HG03520 (cell line): ENCODE measurements around the gene CUX1.
"Not testable (repeated sequence)": the region's sequence is repeated elsewhere in the genome, so short reads cannot be mapped to it uniquely, and the experiment has no call there.

ENCODE experiments used
- ATAC-seq: cut with Tn5 transposase; IDR thresholded peaks from one replicate; pipeline ENCODE4 v1.9.1; 2021; ENCODE audit warnings: mild to moderate bottlenecking, moderate library complexity; ENCODE audit not compliant: unreplicated experiment

CUX1 gene

DNA sequence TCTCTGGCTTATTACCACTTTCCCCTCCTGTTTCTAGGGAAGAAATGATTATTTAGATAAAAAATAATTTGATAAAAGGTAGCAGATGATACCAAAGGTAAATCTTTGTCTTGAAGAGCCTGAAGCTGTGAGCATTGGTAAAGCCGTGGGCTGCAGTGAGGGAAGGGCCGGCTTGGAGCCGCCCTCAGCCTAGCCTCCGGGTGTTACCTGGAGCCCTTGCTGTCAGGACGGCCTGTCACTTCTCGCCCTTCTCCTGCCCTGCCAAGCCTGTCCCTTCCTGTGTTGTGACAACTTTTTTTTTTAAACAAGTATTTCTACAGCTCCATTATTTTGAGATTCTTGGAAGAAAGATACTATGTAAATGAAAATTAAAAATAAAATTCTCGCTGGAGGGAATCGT lies 7.0 kb downstream of the CUX1 start:
- no peak for ATAC-seq

DNA sequence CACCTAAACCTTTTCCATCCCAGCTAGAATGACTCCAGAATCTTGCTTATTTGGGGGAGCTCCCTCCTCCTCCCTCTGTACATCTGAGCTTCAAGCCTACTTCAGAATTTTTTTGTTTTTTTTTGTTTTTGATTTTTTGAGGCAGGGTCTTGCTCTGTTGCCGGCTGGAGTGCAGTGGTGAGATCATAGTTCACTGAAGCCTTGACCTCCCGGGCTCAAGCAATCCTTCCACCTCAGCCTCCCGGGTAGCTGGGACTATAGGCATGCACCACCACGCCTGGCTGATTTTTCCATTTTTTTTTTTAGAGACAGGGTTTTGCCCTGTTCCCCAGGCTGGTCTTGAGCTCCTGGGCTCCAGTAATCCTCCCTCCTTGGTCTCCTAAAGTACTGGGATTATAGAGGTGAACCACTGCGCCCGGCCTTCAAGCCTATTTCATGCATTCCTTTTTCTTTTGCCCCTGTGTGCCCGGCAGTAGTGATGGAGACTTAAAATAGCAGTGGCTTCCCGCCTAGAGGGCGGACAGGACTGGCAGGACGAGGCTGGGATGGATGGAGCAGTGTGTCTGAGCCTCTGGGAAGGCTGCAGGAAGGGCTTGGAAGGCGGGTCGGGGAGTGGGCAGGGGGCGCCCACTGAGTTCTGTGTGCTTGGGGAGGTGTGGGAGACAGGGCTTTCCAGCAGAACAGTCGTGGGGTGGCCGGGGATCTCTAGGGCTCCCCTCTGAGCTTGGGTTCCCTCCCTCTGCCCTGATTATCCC lies 8.8 kb downstream of the CUX1 start:
- ATAC-seq: no peak

DNA sequence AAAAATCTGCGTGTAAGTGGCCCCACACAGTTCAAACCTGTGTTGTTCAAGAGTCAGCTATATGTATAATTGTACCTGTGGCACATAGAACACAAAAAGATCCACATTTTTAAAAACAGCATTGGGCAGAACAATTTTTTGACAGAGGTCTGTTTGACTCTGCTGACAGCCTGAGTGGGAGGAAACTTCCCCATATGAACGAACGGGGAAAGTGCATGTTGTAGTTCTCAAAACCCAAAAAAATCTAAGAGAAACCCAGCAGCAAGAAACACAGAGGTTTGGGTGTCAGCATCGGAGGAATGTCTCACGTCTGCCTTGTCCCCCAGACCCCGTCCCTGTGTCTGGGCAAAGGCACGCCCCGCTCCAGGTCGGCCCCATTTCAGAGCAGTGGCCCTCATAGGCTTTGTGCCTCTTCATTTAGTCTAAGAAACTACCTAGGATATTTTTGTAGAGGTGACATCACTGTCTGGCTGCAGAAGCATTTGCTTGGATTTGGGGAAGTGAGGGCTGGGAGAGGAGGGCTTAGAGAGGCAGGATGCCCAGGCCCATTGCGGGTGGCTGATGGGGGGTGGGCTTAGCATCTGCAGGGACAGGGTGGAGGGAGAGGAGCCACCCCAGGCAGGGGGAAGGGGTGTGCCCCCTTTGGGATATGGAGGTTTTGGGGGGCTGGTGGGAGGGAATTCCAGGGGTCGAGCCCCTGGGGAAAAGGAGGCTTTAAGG lies 11.0 kb downstream of the CUX1 start:
- no peak for ATAC-seq

DNA sequence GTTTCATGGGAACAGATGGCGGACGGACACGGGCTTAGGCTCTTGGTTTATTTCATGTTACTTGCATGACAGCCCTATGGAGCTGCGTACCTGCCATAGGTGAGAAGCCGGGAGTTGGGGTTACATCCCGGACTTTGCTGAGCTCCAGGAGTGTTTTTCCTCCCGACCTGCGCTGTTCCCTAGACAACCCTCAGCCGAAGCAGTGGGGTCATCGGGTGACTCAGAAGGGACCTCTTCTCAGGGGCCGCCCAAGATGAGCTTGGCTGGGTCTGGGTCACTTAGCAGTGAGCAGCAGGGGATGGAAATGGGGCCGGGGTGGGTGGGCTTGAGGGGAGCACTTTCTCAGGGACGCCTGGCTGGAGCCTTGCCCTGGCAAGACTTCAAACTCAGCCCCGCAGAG lies 11.9 kb downstream of the CUX1 start:
- ATAC-seq: no peak

DNA sequence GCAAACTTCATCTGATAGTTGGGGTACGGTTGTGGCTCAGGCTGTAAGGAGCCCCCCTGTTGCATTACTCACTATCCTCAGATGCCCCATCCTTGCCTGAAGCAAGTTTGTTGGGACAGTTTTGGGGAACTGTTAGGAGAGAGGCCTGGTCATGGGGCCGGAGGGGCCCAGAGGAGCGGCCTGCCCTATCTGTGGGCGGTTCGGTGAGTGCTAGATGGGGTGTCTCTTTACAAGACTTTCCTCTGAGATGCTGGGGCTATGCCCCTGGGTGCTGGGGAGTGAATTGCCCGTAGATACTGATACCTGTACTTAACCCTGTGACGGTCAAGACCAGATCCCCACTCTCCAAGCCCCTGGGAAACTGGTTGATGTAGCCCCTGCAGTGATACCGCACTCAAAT lies 12.4 kb downstream of the CUX1 start:
- no peak for ATAC-seq

GRCh38 chr7:101831396-101831795 lies 14.0 kb downstream of the CUX1 start:
- ATAC-seq: not testable (repeated sequence)

GRCh38 chr7:101832205-101832631 lies 14.8 kb downstream of the CUX1 start:
- ATAC-seq: no peak

GRCh38 chr7:101832685-101833375 lies 15.4 kb downstream of the CUX1 start:
- ATAC-seq: no peak

GRCh38 chr7:101833799-101834198 lies 16.4 kb downstream of the CUX1 start:
- ATAC-seq: no peak

GRCh38 chr7:101835136-101835535 lies 17.7 kb downstream of the CUX1 start:
- ATAC-seq: no peak

DNA sequence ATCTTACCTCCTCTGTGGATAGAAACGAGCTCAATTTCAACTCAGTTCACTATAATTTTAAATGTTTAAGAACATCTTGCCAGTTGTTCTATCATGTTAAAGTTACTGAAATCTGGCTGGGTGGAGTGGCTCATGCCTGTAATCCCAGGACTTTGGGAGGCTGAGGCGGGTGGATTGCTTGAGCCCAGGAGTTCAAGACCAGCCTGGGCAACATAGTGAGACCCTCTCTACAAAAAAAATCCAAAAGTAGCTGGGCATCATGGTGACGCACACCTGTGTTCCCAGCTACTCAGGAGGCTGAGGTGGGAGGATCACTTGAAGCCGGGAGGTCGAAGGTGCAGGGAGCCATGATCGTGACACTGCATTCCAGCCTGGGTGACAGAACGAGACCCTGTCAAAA lies 20.0 kb downstream of the CUX1 start:
- not testable (repeated sequence) for ATAC-seq

DNA sequence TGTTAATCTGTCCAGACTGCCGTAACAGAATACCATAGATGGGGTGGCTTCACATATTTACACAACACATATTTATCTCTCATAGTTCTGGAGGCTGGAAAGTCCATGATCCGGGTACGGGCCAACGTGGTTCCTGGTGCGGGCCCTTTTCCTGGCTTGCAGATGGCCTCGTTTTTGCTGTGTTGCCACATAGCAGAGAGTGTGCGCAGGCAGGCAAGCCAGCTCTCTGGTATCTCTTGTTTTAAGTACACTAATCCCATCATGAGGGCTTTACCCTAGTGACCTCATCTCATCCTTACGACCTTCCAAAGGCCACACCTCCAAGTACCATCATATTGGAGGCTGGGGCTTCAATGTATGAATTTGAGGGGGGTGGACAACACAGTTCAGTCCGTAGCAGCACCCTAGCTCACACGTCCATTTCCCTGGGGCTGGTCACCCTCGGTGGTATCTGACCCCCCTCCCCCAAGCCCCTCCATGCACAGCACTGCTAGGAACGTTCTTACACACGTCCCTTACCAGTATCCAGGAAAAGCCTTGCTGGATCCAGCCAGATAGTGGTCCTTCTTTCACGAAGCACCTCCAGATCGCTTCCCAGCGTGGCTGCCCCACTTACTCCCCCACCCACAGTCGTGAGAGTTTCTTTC lies 21.5 kb downstream of the CUX1 start:
- no peak for ATAC-seq

GRCh38 chr7:101841328-101841727 lies 23.9 kb downstream of the CUX1 start:
- no peak for ATAC-seq

DNA sequence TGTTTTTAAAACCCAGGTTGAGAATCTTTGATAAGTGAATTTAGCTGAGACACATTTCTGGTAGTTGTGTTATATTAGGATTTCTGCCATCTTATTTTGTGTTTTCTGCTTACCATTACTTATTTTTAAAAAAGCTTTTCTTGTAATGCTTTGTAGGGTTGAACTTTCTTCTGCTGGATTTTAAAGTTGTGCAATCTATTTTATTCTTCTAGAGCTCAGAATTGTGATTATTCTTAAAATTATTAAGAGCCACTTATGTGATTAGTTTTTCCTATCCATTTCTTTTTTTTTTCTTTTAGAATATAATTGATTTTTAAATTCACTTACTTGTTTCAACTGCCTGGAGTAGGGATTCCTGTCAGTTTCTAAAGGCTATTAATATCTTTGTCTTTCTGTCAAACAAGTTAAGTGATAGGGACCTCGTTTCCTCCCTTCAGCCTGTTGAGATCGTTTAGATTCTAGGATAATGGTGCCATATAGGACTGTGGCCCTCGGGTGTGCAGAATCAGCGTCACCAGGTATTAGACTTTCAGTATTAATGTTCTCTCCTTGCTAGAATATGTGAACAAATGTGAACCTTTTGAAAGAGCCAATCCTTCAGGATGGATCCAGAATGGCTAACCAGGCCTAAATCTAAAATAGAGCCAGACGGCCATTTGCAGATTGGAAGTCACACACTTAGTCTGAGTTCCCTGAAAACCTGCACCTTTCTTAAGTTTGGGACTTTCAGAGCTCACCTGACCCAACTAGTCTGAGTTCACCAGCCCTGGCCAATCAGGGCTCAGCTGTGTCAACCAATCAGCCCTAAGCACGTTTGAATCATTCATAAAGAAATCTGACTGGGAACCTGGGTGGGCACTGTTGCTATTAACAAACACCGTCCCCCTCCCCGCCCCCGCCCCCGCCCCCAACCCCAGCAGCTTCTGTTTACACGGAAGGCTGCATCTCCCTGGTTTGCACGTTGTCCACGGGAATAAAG lies 26.2 kb downstream of the CUX1 start:
- ATAC-seq: no peak

DNA sequence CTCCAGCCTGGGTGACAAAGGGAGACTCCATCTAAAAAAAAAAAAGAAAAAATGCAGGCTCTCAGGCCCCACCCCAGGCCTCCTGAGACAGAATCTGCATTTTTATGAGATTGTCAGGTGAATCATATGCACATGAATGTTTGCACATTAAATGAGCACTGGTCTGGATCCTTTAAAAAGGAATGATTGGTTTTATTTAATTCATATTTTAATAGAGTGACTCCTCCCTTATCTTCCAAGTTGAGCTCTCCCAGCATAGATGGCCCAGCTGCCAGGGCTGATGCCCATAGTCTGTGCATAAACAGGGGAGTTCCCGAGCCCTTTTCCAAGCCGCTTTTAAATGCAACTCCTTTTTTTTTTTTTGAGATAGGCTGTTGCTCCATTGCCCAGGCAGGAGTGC lies 28.5 kb downstream of the CUX1 start:
- no peak for ATAC-seq

DNA sequence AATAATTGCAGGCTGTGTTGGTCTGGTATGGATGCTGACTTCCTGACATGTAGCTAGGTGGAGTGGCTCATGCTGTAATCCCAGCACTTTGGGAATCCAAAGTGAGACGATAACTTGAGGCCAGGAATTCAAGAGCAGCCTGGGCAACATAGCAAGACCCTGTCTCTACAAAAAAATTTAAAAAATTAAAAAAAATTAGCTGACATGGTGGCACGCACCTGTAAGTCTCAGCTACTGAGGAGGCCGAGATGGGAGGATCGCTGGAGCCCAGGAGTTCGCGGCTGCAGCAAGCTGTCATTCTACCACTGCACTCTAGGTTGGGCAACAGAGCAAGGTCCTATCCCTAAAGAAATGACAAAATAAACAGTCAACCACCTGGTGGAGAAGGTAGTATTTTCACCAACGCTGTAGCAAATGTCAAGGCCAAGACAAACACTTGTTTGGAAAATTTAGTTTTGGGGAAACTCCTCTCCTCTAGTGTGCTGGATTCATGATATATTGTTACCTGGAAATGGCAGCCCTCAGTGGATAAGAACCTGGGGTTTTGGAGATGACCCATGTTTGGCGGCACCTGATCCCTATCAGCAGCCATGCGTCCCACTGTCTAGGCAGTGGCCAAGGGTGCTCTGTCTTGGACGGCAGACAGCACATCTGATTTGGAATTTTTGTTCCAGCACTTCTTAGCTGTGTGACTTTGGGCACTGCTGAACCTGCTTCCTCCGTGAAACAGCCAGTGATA lies 29.5 kb downstream of the CUX1 start:
- ATAC-seq: no peak

GRCh38 chr7:101848208-101848951 lies 31.0 kb downstream of the CUX1 start:
- ATAC-seq: no peak

- not testable (repeated sequence) for ATAC-seq
These were observed 31.9 kb downstream of the CUX1 start for GRCh38 chr7:101849314-101849713.

DNA sequence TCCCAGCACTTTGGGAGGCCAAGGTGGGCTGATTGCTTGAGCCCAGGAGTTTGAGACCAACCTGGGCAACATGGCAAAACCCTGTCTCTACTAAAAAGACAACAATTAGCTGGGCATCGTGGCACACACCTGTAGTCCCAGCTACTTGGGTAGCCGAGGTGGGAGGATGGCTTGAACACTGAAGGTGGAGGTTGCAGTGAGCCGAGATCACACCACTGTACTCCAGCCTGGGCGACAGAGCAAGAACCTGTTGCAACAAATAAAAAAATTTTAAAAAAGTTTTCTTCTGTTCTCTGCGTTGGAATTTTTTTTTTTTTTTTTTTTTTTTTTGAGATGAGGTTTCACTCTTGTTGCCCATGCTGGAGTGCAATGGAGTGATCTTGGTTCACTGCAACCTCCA lies 34.9 kb downstream of the CUX1 start:
- ATAC-seq: not testable (repeated sequence)
